CD14-positive monocyte (primary cell): ENCODE measurements around the gene PLA2G2F. TPM values are rescaled to one million over a fixed set of nuclear protein-coding genes. Genes with fewer than 3 reads are reported as not detected.

Source experiments
- DNase-seq, 3 donors: peaks; one replicate each; pipeline ENCODE4 v3.0.0-alpha.2; 2011 to 2022
- H2AFZ ChIP-seq: 2 replicates; pipeline ENCODE4 v1.6.0; 2012; ENCODE audit warnings: mild to moderate bottlenecking, low read depth, low read length, inconsistent platforms; ENCODE audit not compliant: insufficient read depth, poor library complexity, severe bottlenecking
- H3K27ac ChIP-seq, 2 donors: 1 replicate in 1 of 2; 2 replicates in 1 of 2; pipeline ENCODE4 v1.5.1; 2012 to 2013; ENCODE audit warnings: low read length in 2 of 2, control low read depth in 1 of 2, inconsistent platforms in 1 of 2, low read depth in 1 of 2, mild to moderate bottlenecking in 1 of 2
- H3K27me3 ChIP-seq, 2 donors: one replicate each; pipeline versions ENCODE4 v1.6.0 to v1.6.1; 2011 to 2013; ENCODE audit warnings: low read length in 2 of 2; ENCODE audit not compliant: control insufficient read depth in 2 of 2, insufficient read depth in 2 of 2
- H3K36me3 ChIP-seq, 2 donors: replicated peaks in 1 of 2; 1 replicate in 1 of 2; 2 replicates in 1 of 2; pipeline versions ENCODE4 v1.5.1 to v1.6.1; 2012 to 2013; ENCODE audit warnings: low read length in 2 of 2, control low read depth in 1 of 2, inconsistent platforms in 1 of 2, mild to moderate bottlenecking in 1 of 2; ENCODE audit not compliant: insufficient read depth in 2 of 2, control insufficient read depth in 1 of 2
- H3K4me1 ChIP-seq, 2 donors: 1 replicate in 1 of 2; 2 replicates in 1 of 2; pipeline versions ENCODE4 v1.5.1 to v1.6.1; 2012 to 2013; ENCODE audit warnings: low read length in 2 of 2, control low read depth in 1 of 2, inconsistent platforms in 1 of 2, mild to moderate bottlenecking in 1 of 2, moderate library complexity in 1 of 2; ENCODE audit not compliant: insufficient read depth in 2 of 2, control insufficient read depth in 1 of 2
- H3K4me2 ChIP-seq: replicated peaks from 2 replicates; pipeline ENCODE3; 2012; ENCODE audit warnings: low read length, moderate library complexity, mild to moderate bottlenecking; ENCODE audit not compliant: poor library complexity, severe bottlenecking; ENCODE audit errors: extremely low read depth
- H3K4me3 ChIP-seq, 3 experiments: fragments of 200-600 bp in 1 of 3; sonication (generic) in 1 of 3; replicated peaks in 1 of 3; 1 replicate in 2 of 3; 2 replicates in 1 of 3; pipeline ENCODE4 v1.5.1; 2011 to 2013; ENCODE audit warnings: low read length in 3 of 3, mild to moderate bottlenecking in 3 of 3, control low read depth in 2 of 3, low read depth in 2 of 3, inconsistent platforms in 1 of 3, moderate library complexity in 1 of 3
- H3K79me2 ChIP-seq: 2 replicates; pipeline ENCODE4 v1.6.0; 2012; ENCODE audit warnings: mild to moderate bottlenecking, control low read depth, inconsistent platforms, low read length, moderate library complexity; ENCODE audit not compliant: insufficient read depth
- H3K9ac ChIP-seq: 2 replicates; pipeline ENCODE4 v1.6.0; 2017; ENCODE audit warnings: low read length, mild to moderate bottlenecking; ENCODE audit not compliant: insufficient read depth, poor library complexity, severe bottlenecking
- H3K9me3 ChIP-seq, 2 donors: replicated peaks in 1 of 2; 1 replicate in 1 of 2; 2 replicates in 1 of 2; pipeline versions ENCODE4 v1.5.1 to v1.6.1; 2012 to 2013; ENCODE audit warnings: low read length in 2 of 2, control low read depth in 1 of 2; ENCODE audit not compliant: control insufficient read depth in 1 of 2, insufficient read depth in 1 of 2
- H4K20me1 ChIP-seq: 2 replicates; pipeline ENCODE4 v1.6.0; 2012; ENCODE audit warnings: mild to moderate bottlenecking, low read length, control low read depth, moderate library complexity; ENCODE audit not compliant: insufficient read depth
- H3K27ac Mint-ChIP-seq, 7 donors: one replicate each; pipeline ENCODE4 v1.8.0; 2020; ENCODE audit warnings: mild to moderate bottlenecking in 7 of 7, mixed read lengths in 7 of 7, moderate library complexity in 6 of 7, inconsistent platforms in 2 of 7
- H3K27me3 Mint-ChIP-seq, 3 donors: one replicate each; pipeline ENCODE4 v1.8.0; 2021 to 2022; ENCODE audit warnings: low read depth in 3 of 3, mild to moderate bottlenecking in 3 of 3, mixed read lengths in 3 of 3, moderate library complexity in 3 of 3, inconsistent platforms in 1 of 3
- H3K36me3 Mint-ChIP-seq, 2 donors: one replicate each; pipeline ENCODE4 v1.8.0; 2020; ENCODE audit warnings: mixed read lengths in 2 of 2, inconsistent platforms in 1 of 2, mild to moderate bottlenecking in 1 of 2
- H3K4me1 Mint-ChIP-seq: one replicate; pipeline ENCODE4 v1.8.0; 2020; ENCODE audit warnings: mild to moderate bottlenecking, mixed read lengths
- H3K4me3 Mint-ChIP-seq, 2 donors: one replicate each; pipeline ENCODE4 v1.8.0; 2020; ENCODE audit warnings: mild to moderate bottlenecking in 2 of 2, mixed read lengths in 2 of 2, moderate library complexity in 1 of 2
- H3K9me3 Mint-ChIP-seq, 7 donors: one replicate each; pipeline ENCODE4 v1.8.0; 2020 to 2022; ENCODE audit warnings: mixed read lengths in 7 of 7, mild to moderate bottlenecking in 6 of 7, moderate library complexity in 6 of 7, inconsistent platforms in 2 of 7
- WGBS: methylation state at CpG from one replicate; pipeline ENCODE4 v1.1.5; 2013; ENCODE audit warnings: missing lambda C conversion rate; ENCODE audit not compliant: insufficient coverage; 5-methylcytosine and 5-hydroxymethylcytosine counted together
- intact Hi-C, 2 donors: fragments of 100-400 bp; cut with micrococcal nuclease; formaldehyde crosslinking; loops; one replicate each; pipeline versions ENCODE4 v1.15.0 to v1.15.1; 2023
- polyA plus RNA-seq, 3 donors: library from polyadenylated mRNA; depleted of rRNA in 1 of 3; unstranded in 2 of 3; stranded (reverse) in 1 of 3; fragments of 300-500 nt in 2 of 3; fragments of >200 nt in 1 of 3; fragmentation: Illumina TruSeq in 2 of 3; gene quantifications; 1 replicate in 2 of 3; 2 replicates in 1 of 3; pipeline ENCODE4 v1.2.3, GENCODE V29; 2012 to 2021
- TF ChIP-seq, protein P1 (sequence below): fragments of 200-600 bp; IDR thresholded peaks from one replicate; pipeline ENCODE4 v1.8.0; 2022; ENCODE audit warnings: antibody characterized with exemption, mild to moderate bottlenecking

PLA2G2F gene
- polyA plus RNA-seq, 3 donors: not detected

DNA sequence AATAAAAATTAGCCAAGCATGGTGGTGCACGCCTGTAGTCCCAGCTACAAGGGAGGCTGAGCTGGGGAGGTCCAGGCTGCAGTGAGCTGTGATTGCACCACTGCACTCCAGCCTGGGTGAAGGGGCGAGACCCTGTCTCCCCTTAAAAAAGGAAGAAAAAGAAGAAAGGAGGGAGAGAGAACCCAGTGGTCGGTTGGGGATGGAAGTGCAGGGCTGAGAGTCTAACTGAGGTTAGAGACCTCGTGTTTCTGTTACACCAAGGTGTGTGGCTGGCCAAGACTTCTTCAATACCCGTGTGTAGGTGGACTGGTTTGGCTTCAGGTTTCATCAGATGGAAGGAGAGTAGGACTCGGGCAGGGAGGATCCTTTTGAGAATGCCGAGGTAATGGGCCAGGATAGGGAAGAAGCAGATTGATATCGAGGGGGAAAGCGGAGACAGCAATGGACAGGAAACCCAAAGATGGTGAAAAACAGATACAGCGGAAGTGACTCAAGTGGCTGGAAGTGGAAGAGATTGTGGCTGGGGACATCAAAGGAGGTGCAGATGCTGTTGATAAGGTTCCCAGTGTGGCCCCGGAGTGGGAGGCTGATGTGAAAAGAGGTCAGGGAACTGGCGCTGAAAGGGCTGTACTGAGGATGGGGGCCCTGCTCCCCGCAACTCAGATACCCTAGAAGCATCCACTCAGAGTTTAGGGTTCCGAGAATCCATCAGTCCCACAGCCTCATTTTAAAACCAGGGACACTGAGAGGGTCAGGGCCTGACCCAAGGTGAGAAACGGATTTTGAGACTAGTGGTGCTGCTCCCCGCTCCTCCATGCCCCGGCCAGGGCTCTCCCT is 46.1 kb downstream of the PLA2G2F start:
- no peak overlapping the region for H3K9ac ChIP-seq
- no peak overlapping the region for H3K4me3 ChIP-seq
- H3K27me3 ChIP-seq: peaks cover 38 to 49% of the 10 kb centered on the region in 2 donors
- peaks cover 0 to 10% (median 5%) of the 10 kb centered on the region in 7 donors for H3K9me3 Mint-ChIP-seq
- 40% methylated on average over 13 of the region's 17 CpGs for WGBS
- H3K27ac Mint-ChIP-seq: peak overlapping the region; percentile 0 to 65 (median 32)
- intact Hi-C loops: no loop called here
- H3K9me3 ChIP-seq: no peaks in the 10 kb centered on the region
- H3K27me3 Mint-ChIP-seq: peaks cover 52 to 65% (median 59%) of the 10 kb centered on the region in 3 donors
- peak overlapping the region; percentile 42 for H3K4me2 ChIP-seq
- H3K4me1 Mint-ChIP-seq: peaks cover 31% of the 10 kb centered on the region
- H3K36me3 ChIP-seq: no peaks in the 10 kb centered on the region
- peak in 1 of 3 donors; percentile 14 for DNase-seq
- no peaks in the 10 kb centered on the region for H3K79me2 ChIP-seq
- peaks cover 0 to 5% of the 10 kb centered on the region in 2 donors for H3K36me3 Mint-ChIP-seq
- TF ChIP-seq, protein P1, sequence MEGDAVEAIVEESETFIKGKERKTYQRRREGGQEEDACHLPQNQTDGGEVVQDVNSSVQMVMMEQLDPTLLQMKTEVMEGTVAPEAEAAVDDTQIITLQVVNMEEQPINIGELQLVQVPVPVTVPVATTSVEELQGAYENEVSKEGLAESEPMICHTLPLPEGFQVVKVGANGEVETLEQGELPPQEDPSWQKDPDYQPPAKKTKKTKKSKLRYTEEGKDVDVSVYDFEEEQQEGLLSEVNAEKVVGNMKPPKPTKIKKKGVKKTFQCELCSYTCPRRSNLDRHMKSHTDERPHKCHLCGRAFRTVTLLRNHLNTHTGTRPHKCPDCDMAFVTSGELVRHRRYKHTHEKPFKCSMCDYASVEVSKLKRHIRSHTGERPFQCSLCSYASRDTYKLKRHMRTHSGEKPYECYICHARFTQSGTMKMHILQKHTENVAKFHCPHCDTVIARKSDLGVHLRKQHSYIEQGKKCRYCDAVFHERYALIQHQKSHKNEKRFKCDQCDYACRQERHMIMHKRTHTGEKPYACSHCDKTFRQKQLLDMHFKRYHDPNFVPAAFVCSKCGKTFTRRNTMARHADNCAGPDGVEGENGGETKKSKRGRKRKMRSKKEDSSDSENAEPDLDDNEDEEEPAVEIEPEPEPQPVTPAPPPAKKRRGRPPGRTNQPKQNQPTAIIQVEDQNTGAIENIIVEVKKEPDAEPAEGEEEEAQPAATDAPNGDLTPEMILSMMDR: no peak
- peak overlapping the region; percentile 45 to 76 for H3K4me3 Mint-ChIP-seq
- H4K20me1 ChIP-seq: no peaks in the 10 kb centered on the region
- peak overlapping the region in 1 of 2 donors; percentile 22 for H3K27ac ChIP-seq
- peaks cover 20 to 23% of the 10 kb centered on the region in 2 donors for H3K4me1 ChIP-seq
- no peak overlapping the region for H2AFZ ChIP-seq

DNA sequence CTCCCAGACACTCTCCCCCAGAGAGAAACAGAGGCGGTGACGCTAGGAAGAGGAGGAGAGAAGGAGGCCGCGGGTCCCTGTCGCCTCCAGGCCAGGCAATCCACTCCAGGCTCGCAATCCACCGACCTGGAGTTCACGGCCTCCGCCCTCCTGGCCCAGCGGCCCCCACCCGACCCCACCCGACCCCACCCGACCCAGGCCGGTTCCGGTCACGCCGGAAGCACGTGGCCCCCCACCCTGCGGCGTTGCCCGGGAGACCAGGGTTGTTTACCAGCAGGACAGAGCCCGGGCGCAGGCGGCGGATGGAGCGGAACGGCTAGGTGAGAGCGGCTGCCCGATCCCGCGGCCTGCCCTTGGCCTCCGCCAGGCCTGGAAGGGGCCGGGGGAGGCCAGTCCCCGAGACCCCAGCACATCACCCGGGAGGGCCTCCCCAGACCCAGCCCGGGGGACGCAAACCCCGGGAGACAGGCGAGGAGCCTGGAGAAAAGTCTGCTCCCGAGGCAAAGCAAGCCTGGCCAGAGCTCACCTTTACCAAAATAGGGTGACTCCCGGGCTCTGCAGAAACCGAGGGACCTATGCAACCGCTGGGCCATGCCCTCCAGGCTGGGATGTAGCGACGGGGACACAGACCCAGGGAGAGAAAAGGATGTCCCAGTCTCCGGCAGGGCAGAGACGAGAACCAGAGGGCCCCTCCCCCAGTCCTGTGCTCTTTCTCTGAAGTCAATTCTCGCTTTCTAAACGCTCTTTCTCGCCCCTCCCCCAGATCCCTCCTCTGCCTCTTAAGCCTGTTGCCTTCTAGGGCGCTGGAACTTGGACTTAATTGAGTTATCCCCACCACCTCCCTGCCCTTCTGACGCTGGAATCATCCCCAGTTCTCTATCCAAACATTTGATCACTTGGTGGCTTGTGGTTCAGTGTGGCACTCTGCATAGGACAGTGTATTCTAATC is 47.0 kb downstream of the PLA2G2F start, which contains the start of the genes PLA2G2C and UBXN10:
Gene PLA2G2C, minus strand, starts transcription at position 685 of the 949 bp plus-strand sequence. CDS start 9,155 bp downstream, outside the sequence.
Gene UBXN10, plus strand, starts transcription at position 263 of the 949 bp plus-strand sequence. CDS start 4,466 bp downstream, outside the sequence.
- H4K20me1 ChIP-seq: no peaks in the 10 kb centered on the region
- H3K9me3 Mint-ChIP-seq: peaks cover 0 to 10% (median 4%) of the 10 kb centered on the region in 7 donors
- H3K36me3 ChIP-seq: no peaks in the 10 kb centered on the region
- peak within 1 kb of the TSS; percentile 52 to 80 for H3K4me3 Mint-ChIP-seq
- H3K27me3 Mint-ChIP-seq: peaks cover 56 to 70% (median 59%) of the 10 kb centered on the region in 3 donors
- peak within 1 kb of the TSS in 1 of 3 experiments; percentile 21 for H3K4me3 ChIP-seq
- H3K27ac ChIP-seq: peak within 1 kb of the TSS in 1 of 2 donors; percentile 22
- H3K4me1 Mint-ChIP-seq: peaks cover 31% of the 10 kb centered on the region
- no peak within 1 kb of the TSS for H2AFZ ChIP-seq
- peaks cover 0 to 5% of the 10 kb centered on the region in 2 donors for H3K36me3 Mint-ChIP-seq
- TF ChIP-seq, protein P1: no peak
- under 1% methylated on average over 36 of the region's 52 CpGs for WGBS
- no peak for DNase-seq
- peak within 1 kb of the TSS; percentile 0 to 79 (median 51) for H3K27ac Mint-ChIP-seq
- no peaks in the 10 kb centered on the region for H3K9me3 ChIP-seq
- no peaks in the 10 kb centered on the region for H3K79me2 ChIP-seq
- H3K4me2 ChIP-seq: peak within 1 kb of the TSS; percentile 42
- intact Hi-C loops: no loop called here
- H3K9ac ChIP-seq: peak within 1 kb of the TSS; percentile 25
- peaks cover 20 to 23% of the 10 kb centered on the region in 2 donors for H3K4me1 ChIP-seq
- peaks cover 38 to 49% of the 10 kb centered on the region in 2 donors for H3K27me3 ChIP-seq
